ENCODE measurements around the gene C10orf120. TPM values are rescaled to one million over a fixed set of nuclear protein-coding genes. Genes with fewer than 3 reads are reported as not detected.

The C10orf120 gene
- total RNA-seq, 4 donors from 2014 or later, result not detected

GRCh38 chr10:122729126-122729525, 29.5 kb upstream of the C10orf120 start:
- Histone ChIP-seq H3K27ac (replicated peaks in 1 of 4) (no peak overlapping the region), H3K9me3 (no peaks in the 10 kb centered on the region), H3K4me3 (no peak overlapping the region), H3K36me3 (no peaks in the 10 kb centered on the region), H3K4me1 (no peaks in the 10 kb centered on the region), H3K27me3 (peaks cover 0 to 52% (median 4%) of the 10 kb centered on the region in 4 donors)
- 87% methylated on average over 9 of the region's 9 CpGs for WGBS
- no peak for DNase-seq (ENCODE audit: extremely low spot score)
- TF ChIP-seq POLR2A (IDR thresholded peaks at IDR 0.05; ENCODE audit: low read depth), result no peak
- TF ChIP-seq EP300 (IDR thresholded peaks at IDR 0.05), result no peak
- TF ChIP-seq CTCF (IDR thresholded peaks at IDR 0.05), result no peak
- TF ChIP-seq POLR2AphosphoS5 (IDR thresholded peaks at IDR 0.05), result no peak
- intact Hi-C loops (cut with DNase I), result no loop called here

GRCh38 chr10:122727426-122727825, 27.8 kb upstream of the C10orf120 start:
- 25% methylated on average over 2 of the region's 5 CpGs for WGBS

GRCh38 chr10:122725768-122726167, 26.1 kb upstream of the C10orf120 start:
- intact Hi-C loops (cut with DNase I), result no loop called here
- Histone ChIP-seq H3K36me3 (no peaks in the 10 kb centered on the region), H3K27me3 (peaks cover 0 to 44% (median 4%) of the 10 kb centered on the region in 4 donors), H3K9me3 (no peaks in the 10 kb centered on the region), H3K4me1 (no peaks in the 10 kb centered on the region), H3K27ac (replicated peaks in 1 of 4) (no peak overlapping the region), H3K4me3 (no peak overlapping the region)
- DNase-seq (ENCODE audit: extremely low spot score), result no peak
- 69% methylated on average over 5 of the region's 5 CpGs for WGBS
- no peak for TF ChIP-seq CTCF (IDR thresholded peaks at IDR 0.05)
- no peak for TF ChIP-seq POLR2AphosphoS5 (IDR thresholded peaks at IDR 0.05)
- TF ChIP-seq POLR2A (IDR thresholded peaks at IDR 0.05; ENCODE audit: low read depth), result no peak
- no peak for TF ChIP-seq EP300 (IDR thresholded peaks at IDR 0.05)

More at GRCh38 chr10:122727426-122727825, 27.8 kb upstream of the C10orf120 start:
- no peaks in the 10 kb centered on the region for H3K9me3 ChIP-seq
- no peak overlapping the region for H3K4me3 ChIP-seq
- peaks cover 0 to 52% (median 4%) of the 10 kb centered on the region in 4 donors for H3K27me3 ChIP-seq
- H3K4me1 ChIP-seq, result no peaks in the 10 kb centered on the region
- no peak overlapping the region for H3K27ac ChIP-seq (replicated peaks in 1 of 4)
- intact Hi-C loops (cut with DNase I), result no loop called here
- H3K36me3 ChIP-seq, result no peaks in the 10 kb centered on the region
- TF ChIP-seq EP300 (IDR thresholded peaks at IDR 0.05) (no peak), POLR2AphosphoS5 (IDR thresholded peaks at IDR 0.05) (no peak), CTCF (IDR thresholded peaks at IDR 0.05) (no peak), POLR2A (IDR thresholded peaks at IDR 0.05; ENCODE audit: low read depth) (no peak)
- peak; percentile 55 for DNase-seq (ENCODE audit: extremely low spot score)

GRCh38 chr10:122725006-122725405, 25.4 kb upstream of the C10orf120 start:
- intact Hi-C loops (cut with DNase I), result no loop called here
- WGBS, result 88% methylated on average over 1 of the region's 1 CpG

More at GRCh38 chr10:122725006-122725405, 25.4 kb upstream of the C10orf120 start:
- TF ChIP-seq CTCF (IDR thresholded peaks at IDR 0.05) (no peak), EP300 (IDR thresholded peaks at IDR 0.05) (no peak), POLR2AphosphoS5 (IDR thresholded peaks at IDR 0.05) (no peak), POLR2A (IDR thresholded peaks at IDR 0.05; ENCODE audit: low read depth) (no peak)
- peak; percentile 29 for DNase-seq (ENCODE audit: extremely low spot score)
- Histone ChIP-seq H3K9me3 (no peaks in the 10 kb centered on the region), H3K27me3 (peaks cover 0 to 37% (median 4%) of the 10 kb centered on the region in 4 donors), H3K36me3 (no peaks in the 10 kb centered on the region), H3K27ac (replicated peaks in 1 of 4) (no peak overlapping the region), H3K4me1 (no peaks in the 10 kb centered on the region), H3K4me3 (no peak overlapping the region)

Measured in esophagus muscularis mucosa (tissue), 4 donors.